Loucy (cell line): ENCODE measurements around the gene F7.

Source experiments
- H2AFZ ChIP-seq: fragments of 200-600 bp; sonication (generic); 2 replicates; pipeline ENCODE4 v1.6.0; 2016; ENCODE audit warnings: antibody characterized with exemption, mild to moderate bottlenecking, low read length, moderate library complexity
- H3F3A ChIP-seq: fragments of 200-600 bp; 2 replicates; pipeline ENCODE4 v1.6.0; 2016; ENCODE audit warnings: antibody characterized with exemption, low read depth, mild to moderate bottlenecking
- H3K27me3 ChIP-seq: fragments of 200-600 bp; sonication (generic); 2 replicates; pipeline ENCODE4 v1.6.1; 2014; ENCODE audit warnings: low read length, mild to moderate bottlenecking; ENCODE audit not compliant: insufficient read depth, poor library complexity, severe bottlenecking
- H3K36me3 ChIP-seq: fragments of 200-600 bp; sonication (generic); 2 replicates; pipeline ENCODE4 v1.6.1; 2016; ENCODE audit warnings: low read length; ENCODE audit not compliant: insufficient read depth
- H3K4me1 ChIP-seq: fragments of 200-600 bp; sonication (generic); 2 replicates; pipeline ENCODE4 v1.5.1; 2014; ENCODE audit warnings: low read length, mild to moderate bottlenecking; ENCODE audit not compliant: insufficient read depth, poor library complexity, severe bottlenecking
- H3K4me2 ChIP-seq: fragments of 200-600 bp; sonication (generic); 2 replicates; pipeline ENCODE4 v1.6.0; 2014; ENCODE audit warnings: antibody characterized with exemption, low read length, low read depth, mild to moderate bottlenecking; ENCODE audit not compliant: poor library complexity, severe bottlenecking
- H3K4me3 ChIP-seq: fragments of 200-600 bp; sonication (generic); 2 replicates; pipeline ENCODE4 v1.5.1; 2014; ENCODE audit warnings: low read length, mild to moderate bottlenecking, mixed read lengths; ENCODE audit not compliant: poor library complexity, severe bottlenecking
- H3K79me2 ChIP-seq: fragments of 200-600 bp; sonication (generic); 2 replicates; pipeline ENCODE4 v1.6.1; 2014; ENCODE audit warnings: low read length; ENCODE audit not compliant: insufficient read depth
- H3K9ac ChIP-seq: fragments of 200-600 bp; sonication (generic); 2 replicates; pipeline ENCODE4 v1.6.0; 2014; ENCODE audit warnings: mild to moderate bottlenecking, low read depth, low read length, moderate library complexity; ENCODE audit not compliant: poor library complexity, severe bottlenecking
- H3K9me2 ChIP-seq: fragments of 200-600 bp; sonication (generic); replicated peaks from 2 replicates; pipeline ENCODE4 v1.6.1; 2016; ENCODE audit warnings: low read depth, low read length, mixed read lengths
- H3K9me3 ChIP-seq: fragments of 200-600 bp; sonication (generic); 2 replicates; pipeline ENCODE4 v1.6.1; 2014; ENCODE audit warnings: mild to moderate bottlenecking, antibody characterized with exemption, low read length, low read depth; ENCODE audit not compliant: insufficient read depth
- H4K20me1 ChIP-seq: fragments of 200-600 bp; sonication (generic); 2 replicates; pipeline ENCODE4 v1.6.0; 2014; ENCODE audit warnings: antibody characterized with exemption, low read length, mild to moderate bottlenecking; ENCODE audit not compliant: insufficient read depth, poor library complexity, severe bottlenecking
- EZH2phosphoT487 ChIP-seq: fragments of 200-600 bp; IDR thresholded peaks from 2 replicates; pipeline ENCODE4 v1.6.1; 2018; ENCODE audit warnings: antibody characterized with exemption, mild to moderate bottlenecking, moderate library complexity, borderline replicate concordance
- TF ChIP-seq, protein P1 (sequence below): fragments of 200-600 bp; sonication (generic); conservative IDR thresholded peaks from 2 replicates; pipeline ENCODE4 v1.5.1; 2014; ENCODE audit warnings: mild to moderate bottlenecking, antibody characterized with exemption, low read length

Gene F7

DNA sequence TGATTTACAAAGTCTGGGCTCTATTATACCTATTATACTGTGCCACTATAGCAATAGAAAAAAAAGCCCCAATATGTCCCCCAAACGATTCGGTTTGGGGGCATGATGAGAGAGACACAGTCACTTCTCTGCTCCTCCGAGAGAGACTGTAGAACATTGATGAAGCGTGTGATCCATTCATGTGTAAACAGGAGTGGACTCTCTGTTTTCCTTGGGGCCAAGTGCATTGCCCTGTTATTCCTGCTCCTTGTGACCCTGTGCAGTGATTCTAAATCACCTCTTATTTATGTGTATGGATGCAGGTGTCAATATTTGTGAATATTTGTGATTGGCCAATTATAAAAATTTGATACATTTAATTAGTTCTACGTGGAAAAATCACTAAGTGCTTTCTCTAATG is 34.0 kb downstream of the F7 start:
- Histone ChIP-seq H3K36me3 (no peaks in the 10 kb centered on the region), H3K27me3 (no peaks in the 10 kb centered on the region), H3K4me1 (no peaks in the 10 kb centered on the region), H3K9me3 (no peaks in the 10 kb centered on the region), H2AFZ (no peak overlapping the region), H3K4me3 (no peak overlapping the region), H4K20me1 (no peaks in the 10 kb centered on the region), H3K9me2 (no peaks in the 10 kb centered on the region), H3K9ac (no peak overlapping the region), H3K4me2 (no peak overlapping the region), H3K79me2 (no peaks in the 10 kb centered on the region), H3F3A (no peaks in the 10 kb centered on the region)
- no peak for TF ChIP-seq EZH2phosphoT487

DNA sequence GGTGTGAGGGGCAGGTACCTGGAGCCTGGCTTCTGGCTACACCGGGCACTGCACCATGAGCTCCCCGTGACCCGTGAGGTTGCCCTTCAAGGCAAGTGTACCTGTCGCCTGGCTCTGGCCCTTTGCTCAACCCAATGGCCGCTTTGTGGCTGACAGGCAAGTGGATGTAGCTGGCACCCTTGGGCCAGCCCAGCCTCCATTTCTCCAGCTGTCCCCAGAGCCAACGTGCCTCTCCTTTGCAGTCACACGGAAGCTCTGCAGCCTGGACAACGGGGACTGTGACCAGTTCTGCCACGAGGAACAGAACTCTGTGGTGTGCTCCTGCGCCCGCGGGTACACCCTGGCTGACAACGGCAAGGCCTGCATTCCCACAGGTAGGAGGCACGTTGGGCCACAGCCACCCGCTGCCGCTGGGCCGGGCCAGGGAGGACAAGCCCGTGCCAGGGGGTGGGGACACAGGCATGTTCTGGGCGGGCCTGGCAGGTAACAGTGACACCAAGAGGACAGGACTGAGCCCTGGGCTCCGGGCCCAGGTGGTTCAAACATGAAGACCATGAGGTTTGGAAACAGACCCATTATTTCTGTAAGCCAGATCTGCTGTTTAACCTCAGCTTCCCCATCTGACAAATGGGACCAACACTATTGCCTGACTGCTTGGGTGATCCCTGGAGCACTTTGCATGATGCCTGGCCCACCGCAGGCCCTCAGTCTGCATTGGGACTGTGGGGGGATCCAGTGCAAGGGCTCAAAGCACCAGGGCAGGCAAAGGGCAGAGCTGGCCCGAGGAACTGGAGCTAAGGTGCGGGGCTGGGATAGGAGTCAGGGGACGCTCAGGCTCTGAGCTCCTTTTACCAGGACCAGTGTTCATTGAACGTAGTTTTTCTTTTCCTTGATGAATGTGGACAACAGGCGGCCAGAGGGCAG is 35.3 kb downstream of the F7 start:
- Histone ChIP-seq H3K4me1 (no peaks in the 10 kb centered on the region), H3K4me3 (no peak overlapping the region), H4K20me1 (no peaks in the 10 kb centered on the region), H2AFZ (no peak overlapping the region), H3K9ac (no peak overlapping the region), H3K36me3 (no peaks in the 10 kb centered on the region), H3K9me3 (no peaks in the 10 kb centered on the region), H3K4me2 (no peak overlapping the region), H3K27me3 (no peaks in the 10 kb centered on the region), H3K9me2 (no peaks in the 10 kb centered on the region), H3F3A (no peaks in the 10 kb centered on the region), H3K79me2 (no peaks in the 10 kb centered on the region)
- TF ChIP-seq EZH2phosphoT487: no peak
- TF ChIP-seq, protein P1, sequence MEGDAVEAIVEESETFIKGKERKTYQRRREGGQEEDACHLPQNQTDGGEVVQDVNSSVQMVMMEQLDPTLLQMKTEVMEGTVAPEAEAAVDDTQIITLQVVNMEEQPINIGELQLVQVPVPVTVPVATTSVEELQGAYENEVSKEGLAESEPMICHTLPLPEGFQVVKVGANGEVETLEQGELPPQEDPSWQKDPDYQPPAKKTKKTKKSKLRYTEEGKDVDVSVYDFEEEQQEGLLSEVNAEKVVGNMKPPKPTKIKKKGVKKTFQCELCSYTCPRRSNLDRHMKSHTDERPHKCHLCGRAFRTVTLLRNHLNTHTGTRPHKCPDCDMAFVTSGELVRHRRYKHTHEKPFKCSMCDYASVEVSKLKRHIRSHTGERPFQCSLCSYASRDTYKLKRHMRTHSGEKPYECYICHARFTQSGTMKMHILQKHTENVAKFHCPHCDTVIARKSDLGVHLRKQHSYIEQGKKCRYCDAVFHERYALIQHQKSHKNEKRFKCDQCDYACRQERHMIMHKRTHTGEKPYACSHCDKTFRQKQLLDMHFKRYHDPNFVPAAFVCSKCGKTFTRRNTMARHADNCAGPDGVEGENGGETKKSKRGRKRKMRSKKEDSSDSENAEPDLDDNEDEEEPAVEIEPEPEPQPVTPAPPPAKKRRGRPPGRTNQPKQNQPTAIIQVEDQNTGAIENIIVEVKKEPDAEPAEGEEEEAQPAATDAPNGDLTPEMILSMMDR: no peak

DNA sequence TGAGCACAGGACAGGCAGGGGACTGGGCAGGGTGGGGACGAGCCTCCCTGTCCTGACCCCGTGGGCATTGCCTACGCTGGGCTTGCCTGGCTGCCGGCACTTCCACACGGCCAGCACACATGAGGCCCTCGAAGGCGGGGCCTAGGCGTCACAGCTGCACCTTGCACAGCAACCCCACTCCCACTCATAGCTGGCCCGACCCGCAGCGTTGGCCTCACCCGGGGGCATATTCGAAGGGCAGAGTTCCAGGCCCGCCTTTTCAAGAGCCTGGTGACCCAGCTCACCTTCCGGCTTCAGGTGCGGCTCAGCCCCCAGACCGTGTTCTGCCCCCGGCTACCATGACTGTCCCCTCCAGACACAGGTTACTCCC is 36.0 kb downstream of the F7 start:
- Histone ChIP-seq H4K20me1 (no peaks in the 10 kb centered on the region), H3F3A (no peaks in the 10 kb centered on the region), H3K27me3 (no peaks in the 10 kb centered on the region), H3K4me3 (no peak overlapping the region), H3K9me2 (no peaks in the 10 kb centered on the region), H3K36me3 (no peaks in the 10 kb centered on the region), H3K79me2 (no peaks in the 10 kb centered on the region), H3K9me3 (no peaks in the 10 kb centered on the region), H3K4me1 (no peaks in the 10 kb centered on the region), H3K9ac (no peak overlapping the region), H2AFZ (no peak overlapping the region), H3K4me2 (no peak overlapping the region)
- TF ChIP-seq EZH2phosphoT487: no peak

DNA sequence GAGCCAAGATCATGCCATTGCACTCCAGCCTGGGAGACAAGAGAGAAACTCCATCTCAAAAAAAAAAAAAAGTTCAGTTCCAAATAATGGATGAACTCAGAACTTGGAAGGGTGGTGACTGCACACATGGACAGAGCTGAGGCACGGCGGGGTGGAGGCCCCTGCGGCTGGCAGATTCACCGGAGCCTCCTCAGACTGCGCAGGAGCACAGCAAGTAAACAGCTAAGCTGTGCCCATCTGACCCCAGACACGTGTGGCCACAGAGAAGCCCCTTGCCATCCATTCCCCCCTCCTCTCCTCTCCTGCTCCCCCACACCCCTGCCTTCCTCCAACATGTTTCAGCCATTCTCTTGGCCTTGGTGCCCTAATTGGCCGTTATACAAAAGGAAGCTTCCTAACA is 37.3 kb downstream of the F7 start:
- no peak overlapping the region for H3K4me3 ChIP-seq
- H3K36me3 ChIP-seq: no peaks in the 10 kb centered on the region
- H3K79me2 ChIP-seq: no peaks in the 10 kb centered on the region
- H3K4me2 ChIP-seq: no peak overlapping the region
- no peaks in the 10 kb centered on the region for H3K4me1 ChIP-seq
- no peak overlapping the region for H3K9ac ChIP-seq
- TF ChIP-seq, protein P1: no peak
- no peak for TF ChIP-seq EZH2phosphoT487
- no peaks in the 10 kb centered on the region for H3K27me3 ChIP-seq
- H3F3A ChIP-seq: no peaks in the 10 kb centered on the region
- no peaks in the 10 kb centered on the region for H3K9me2 ChIP-seq
- no peak overlapping the region for H2AFZ ChIP-seq
- no peaks in the 10 kb centered on the region for H3K9me3 ChIP-seq
- H4K20me1 ChIP-seq: no peaks in the 10 kb centered on the region
